ENCODE data around the gene HCFC1.

HCFC1 gene

DNA sequence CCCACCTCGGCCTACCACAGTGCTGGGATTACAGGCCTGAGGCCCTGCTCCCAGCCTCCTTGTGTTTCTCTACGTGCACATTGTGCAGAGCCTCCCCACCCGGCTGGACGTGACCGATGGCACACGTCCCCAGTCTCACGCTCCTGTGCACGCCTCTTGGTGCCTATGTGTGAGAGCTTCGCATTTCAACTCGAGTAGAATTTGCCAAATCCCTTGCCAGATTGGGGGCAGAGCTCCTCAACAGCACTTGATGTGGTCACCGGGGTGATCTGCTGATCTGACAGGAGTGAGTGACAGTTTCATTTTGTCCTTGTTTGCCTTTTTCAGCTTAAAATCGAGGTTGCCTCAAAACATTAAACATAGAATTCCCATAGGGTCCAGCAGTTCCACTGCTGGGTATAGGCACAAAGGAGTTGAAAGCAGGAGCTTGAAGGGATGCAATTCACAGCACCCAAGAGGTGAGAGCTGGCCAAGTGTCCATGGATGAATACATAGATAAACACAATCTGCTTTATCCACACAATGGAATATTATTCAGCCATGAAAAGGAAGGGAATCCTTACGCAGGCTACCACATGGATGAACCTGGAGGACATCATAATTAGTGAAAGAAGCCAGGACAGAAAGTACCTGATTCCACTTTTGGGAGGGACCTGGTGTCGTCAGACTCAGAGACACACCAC lies 18.5 kb upstream of the HCFC1 start:
- TF ChIP-seq, protein P1, sequence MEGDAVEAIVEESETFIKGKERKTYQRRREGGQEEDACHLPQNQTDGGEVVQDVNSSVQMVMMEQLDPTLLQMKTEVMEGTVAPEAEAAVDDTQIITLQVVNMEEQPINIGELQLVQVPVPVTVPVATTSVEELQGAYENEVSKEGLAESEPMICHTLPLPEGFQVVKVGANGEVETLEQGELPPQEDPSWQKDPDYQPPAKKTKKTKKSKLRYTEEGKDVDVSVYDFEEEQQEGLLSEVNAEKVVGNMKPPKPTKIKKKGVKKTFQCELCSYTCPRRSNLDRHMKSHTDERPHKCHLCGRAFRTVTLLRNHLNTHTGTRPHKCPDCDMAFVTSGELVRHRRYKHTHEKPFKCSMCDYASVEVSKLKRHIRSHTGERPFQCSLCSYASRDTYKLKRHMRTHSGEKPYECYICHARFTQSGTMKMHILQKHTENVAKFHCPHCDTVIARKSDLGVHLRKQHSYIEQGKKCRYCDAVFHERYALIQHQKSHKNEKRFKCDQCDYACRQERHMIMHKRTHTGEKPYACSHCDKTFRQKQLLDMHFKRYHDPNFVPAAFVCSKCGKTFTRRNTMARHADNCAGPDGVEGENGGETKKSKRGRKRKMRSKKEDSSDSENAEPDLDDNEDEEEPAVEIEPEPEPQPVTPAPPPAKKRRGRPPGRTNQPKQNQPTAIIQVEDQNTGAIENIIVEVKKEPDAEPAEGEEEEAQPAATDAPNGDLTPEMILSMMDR (IDR thresholded peaks at IDR 0.05; ENCODE audit: unreplicated experiment in 3 of 3), result no peak
- Mint-ChIP-seq H3K4me3 (no peak overlapping the region), H3K4me1 (no peaks in the 10 kb centered on the region), H3K36me3 (ENCODE audit: low read depth) (no peaks in the 10 kb centered on the region), H3K27ac (no peak overlapping the region), H3K9me3 (peaks cover 5% of the 10 kb centered on the region), H3K27me3 (ENCODE audit: low read depth) (no peaks in the 10 kb centered on the region)

DNA sequence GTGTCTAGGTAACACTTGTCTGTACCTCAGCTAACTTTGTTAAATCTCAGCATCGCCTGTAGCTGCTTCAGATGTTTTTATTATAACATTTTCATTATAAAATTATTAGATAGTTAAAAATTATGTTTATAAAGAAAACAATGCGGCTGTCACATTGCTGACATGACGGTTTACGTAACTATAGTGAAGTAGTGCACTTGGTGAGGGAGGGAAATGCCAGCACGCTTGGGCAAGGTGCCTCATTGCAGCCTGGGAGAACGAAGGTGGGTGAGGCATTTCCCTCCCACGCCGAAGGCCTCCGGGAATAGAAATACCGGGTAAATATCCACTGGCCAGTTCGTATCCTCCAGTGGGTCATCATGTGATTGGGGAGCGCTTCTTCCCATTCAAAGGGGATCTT lies 16.9 kb upstream of the HCFC1 start:
- Mint-ChIP-seq H3K4me1 (no peaks in the 10 kb centered on the region), H3K27me3 (ENCODE audit: low read depth) (no peaks in the 10 kb centered on the region), H3K27ac (peak overlapping the region in 1 of 3 experiments; percentile 57), H3K4me3 (no peak overlapping the region), H3K36me3 (ENCODE audit: low read depth) (no peaks in the 10 kb centered on the region), H3K9me3 (peaks cover 5% of the 10 kb centered on the region)
- TF ChIP-seq, protein P1 (IDR thresholded peaks at IDR 0.05; ENCODE audit: unreplicated experiment in 3 of 3), result no peak

DNA sequence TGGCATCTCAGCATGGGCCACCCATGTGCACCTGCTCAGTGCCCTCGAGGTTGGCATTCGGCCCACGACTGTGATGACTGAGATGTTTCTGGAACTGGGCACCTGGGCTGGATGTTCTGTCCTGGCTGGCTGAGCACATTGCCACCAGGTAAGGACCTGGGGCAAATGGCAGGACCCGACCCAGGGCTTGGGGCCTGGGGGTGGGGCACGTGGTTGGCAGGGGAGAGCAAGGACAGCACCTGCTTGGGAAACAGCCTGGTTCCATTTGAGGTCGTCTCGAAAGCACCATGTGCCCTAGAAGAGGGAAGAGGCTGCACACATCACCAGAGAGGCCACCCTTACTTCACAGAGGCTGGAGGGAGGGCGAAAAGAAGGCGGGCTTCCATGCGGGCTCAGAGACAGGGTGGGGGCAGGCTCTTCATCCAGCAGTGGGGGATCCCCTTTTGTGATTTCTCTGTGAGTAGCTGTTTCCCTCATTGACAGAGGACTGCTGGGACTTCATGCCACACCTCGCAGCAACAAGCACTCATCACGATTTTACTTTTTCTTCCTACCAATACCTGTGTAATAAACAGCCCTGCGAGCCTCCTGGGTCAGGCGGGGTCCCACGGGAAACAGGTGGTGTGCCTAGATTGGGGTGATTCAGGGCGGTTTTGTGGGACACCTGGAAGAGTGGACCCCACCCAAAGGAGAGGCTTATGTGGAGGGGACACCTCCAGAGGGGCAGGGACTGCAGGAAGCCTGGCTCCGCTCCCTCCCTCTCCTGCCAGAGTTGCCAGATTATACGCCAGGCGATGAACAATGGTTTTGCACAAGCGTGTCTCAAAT lies 12.9 kb upstream of the HCFC1 start:
- Mint-ChIP-seq H3K4me3 (no peak overlapping the region), H3K9me3 (no peaks in the 10 kb centered on the region), H3K27me3 (ENCODE audit: low read depth) (no peaks in the 10 kb centered on the region), H3K27ac (no peak overlapping the region), H3K4me1 (no peaks in the 10 kb centered on the region), H3K36me3 (ENCODE audit: low read depth) (peaks cover 15% of the 10 kb centered on the region)
- TF ChIP-seq, protein P1 (IDR thresholded peaks at IDR 0.05; ENCODE audit: unreplicated experiment in 3 of 3), result no peak

DNA sequence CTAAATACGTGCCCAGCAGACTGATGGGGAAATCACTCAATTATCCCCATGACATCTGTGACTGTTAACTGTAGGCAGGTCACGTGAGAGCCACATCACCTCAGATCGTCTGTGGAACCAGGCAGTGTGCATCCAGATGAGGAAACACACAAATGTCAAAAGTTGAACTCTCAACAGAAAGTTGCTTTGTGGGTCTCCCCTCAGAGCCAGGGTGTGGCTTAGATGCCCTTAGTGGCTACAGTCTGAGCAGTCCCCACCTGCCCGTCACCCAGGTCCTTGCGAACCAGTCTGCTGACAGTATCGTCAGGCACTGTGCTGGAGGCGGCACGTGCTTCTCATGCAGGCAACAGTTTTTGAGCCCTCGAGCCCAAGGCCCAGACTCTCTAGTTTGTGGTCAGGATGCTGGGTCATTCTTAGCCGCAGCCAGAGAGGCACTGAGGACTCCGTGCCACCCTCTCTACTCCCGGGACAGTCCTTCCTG lies 11.7 kb upstream of the HCFC1 start:
- Mint-ChIP-seq H3K4me3 (no peak overlapping the region), H3K4me1 (no peaks in the 10 kb centered on the region)

DNA sequence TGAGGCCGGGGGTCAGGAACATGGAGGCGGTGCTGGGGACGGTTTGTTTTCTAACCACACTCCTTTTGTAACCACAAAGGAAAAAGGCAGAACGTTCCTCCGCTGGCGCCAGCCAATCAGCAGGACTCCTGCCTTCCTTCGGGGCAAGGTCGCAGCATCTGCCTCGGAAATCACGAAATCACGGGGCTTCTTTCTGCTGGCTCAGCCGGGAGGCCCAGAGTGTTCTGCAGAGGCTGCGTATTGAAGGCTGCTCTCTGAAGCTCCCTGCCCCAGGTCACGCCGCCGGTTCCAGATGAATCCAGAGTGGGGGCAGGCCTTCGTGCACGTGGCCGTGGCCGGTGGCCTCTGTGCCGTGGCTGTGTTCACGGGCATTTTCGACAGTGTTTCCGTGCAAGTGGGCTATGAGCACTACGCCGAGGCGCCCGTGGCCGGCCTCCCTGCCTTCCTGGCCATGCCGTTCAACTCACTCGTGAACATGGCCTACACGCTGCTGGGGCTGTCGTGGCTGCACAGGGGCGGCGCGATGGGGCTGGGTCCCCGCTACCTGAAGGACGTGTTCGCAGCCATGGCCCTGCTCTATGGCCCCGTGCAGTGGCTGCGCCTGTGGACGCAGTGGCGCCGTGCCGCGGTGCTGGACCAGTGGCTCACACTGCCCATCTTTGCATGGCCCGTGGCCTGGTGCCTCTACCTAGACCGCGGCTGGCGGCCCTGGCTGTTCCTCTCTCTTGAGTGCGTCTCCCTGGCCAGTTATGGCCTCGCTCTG lies 10.3 kb upstream of the HCFC1 start:
- H3K9me3 Mint-ChIP-seq, result no peaks in the 10 kb centered on the region

More for the DNA sequence above, 11.7 kb upstream of the HCFC1 start:
- no peaks in the 10 kb centered on the region for H3K27me3 Mint-ChIP-seq (ENCODE audit: low read depth)
- H3K36me3 Mint-ChIP-seq (ENCODE audit: low read depth), result peaks cover 15% of the 10 kb centered on the region
- TF ChIP-seq, protein P1 (IDR thresholded peaks at IDR 0.05; ENCODE audit: unreplicated experiment in 3 of 3), result no peak
- no peak overlapping the region for H3K27ac Mint-ChIP-seq
- no peaks in the 10 kb centered on the region for H3K9me3 Mint-ChIP-seq

More for the DNA sequence above, 10.3 kb upstream of the HCFC1 start:
- H3K36me3 Mint-ChIP-seq (ENCODE audit: low read depth), result peaks cover 15% of the 10 kb centered on the region
- H3K27me3 Mint-ChIP-seq (ENCODE audit: low read depth), result no peaks in the 10 kb centered on the region
- no peaks in the 10 kb centered on the region for H3K4me1 Mint-ChIP-seq
- TF ChIP-seq, protein P1 (IDR thresholded peaks at IDR 0.05; ENCODE audit: unreplicated experiment in 3 of 3), result no peak
- peak overlapping the region; percentile 48 to 82 (median 50) for H3K27ac Mint-ChIP-seq
- H3K4me3 Mint-ChIP-seq, result no peak overlapping the region

All from nephron (organoid).